Spleen (tissue), 7 donors: ENCODE results near the gene CNOT3.

Experiments used
- POLR2A ChIP-seq, 3 donors: fragments of 450-650 bp; IDR thresholded peaks; one replicate each; pipeline ENCODE4 v1.5.1; 2017; ENCODE audit warnings: antibody characterized with exemption in 3 of 3, mild to moderate bottlenecking in 1 of 3
- POLR2AphosphoS5 ChIP-seq, 3 donors: sonication (generic); formaldehyde crosslinking; IDR thresholded peaks; one replicate each; pipeline ENCODE4 v1.5.1; 2017; ENCODE audit warnings: antibody characterized with exemption in 3 of 3
- TF ChIP-seq, protein P1 (sequence below), 11 experiments: fragments of 200-600 bp in 7 of 11; fragments of 450-650 bp in 4 of 11; sonication (generic) in 4 of 11; IDR thresholded peaks in 8 of 11; conservative IDR thresholded peaks in 3 of 11; 1 replicate in 7 of 11; 2 replicates in 4 of 11; pipeline versions ENCODE4 v1.4.0 to v1.8.0; 2016 to 2021; ENCODE audit warnings: antibody characterized with exemption in 11 of 11, inconsistent platforms in 4 of 11, mild to moderate bottlenecking in 1 of 11
- donor health status: DM: no; HTN: no; CAD: no; lungs with moderate emphysema.
- donor health status: DM: no; HTN: no; CAD: no.
- donor health status: DM: no; HTN: no; CAD: no.

DNA sequence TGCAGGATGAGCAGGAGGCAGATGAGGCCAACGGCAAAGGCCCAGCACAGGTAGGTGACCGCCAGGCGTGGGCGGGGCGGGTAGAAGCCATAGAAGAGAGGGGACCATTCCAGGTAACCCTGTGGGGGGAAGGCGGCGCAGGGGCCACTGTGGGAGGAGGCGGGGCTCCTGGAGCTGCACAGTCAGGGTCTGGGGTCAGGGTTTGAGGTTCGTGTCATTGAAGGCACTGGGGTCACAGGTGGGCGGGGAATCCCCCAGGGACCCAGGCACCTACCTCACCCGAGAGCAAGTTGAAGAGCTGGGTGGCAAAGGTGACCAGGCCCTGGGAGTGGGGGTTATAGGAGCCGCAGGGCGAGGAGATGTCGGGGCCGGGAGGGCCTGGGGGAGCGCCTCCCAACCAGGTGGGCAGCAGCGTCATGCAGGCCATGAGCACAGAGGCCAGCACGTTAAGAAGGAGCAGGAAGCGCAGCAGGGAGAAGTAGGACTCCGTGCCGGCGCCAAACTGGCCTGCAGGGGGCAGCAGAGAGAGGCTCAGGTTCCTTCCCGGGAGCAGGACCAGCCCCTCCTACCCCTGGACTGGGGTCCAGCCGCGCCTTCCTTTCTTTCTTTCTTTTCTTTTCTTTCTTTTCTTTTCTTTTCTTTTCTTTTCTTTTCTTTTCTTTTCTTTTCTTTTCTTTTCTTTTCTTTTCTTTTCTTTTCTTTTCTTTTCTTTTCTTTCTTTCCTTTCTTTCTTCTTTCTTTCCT is 30.8 kb downstream of the CNOT3 start:
- TF ChIP-seq POLR2AphosphoS5 (IDR thresholded peaks at IDR 0.05) (peak; percentile 58 to 69 (median 64)), POLR2A (IDR thresholded peaks at IDR 0.05) (no peak)
- TF ChIP-seq, protein P1, sequence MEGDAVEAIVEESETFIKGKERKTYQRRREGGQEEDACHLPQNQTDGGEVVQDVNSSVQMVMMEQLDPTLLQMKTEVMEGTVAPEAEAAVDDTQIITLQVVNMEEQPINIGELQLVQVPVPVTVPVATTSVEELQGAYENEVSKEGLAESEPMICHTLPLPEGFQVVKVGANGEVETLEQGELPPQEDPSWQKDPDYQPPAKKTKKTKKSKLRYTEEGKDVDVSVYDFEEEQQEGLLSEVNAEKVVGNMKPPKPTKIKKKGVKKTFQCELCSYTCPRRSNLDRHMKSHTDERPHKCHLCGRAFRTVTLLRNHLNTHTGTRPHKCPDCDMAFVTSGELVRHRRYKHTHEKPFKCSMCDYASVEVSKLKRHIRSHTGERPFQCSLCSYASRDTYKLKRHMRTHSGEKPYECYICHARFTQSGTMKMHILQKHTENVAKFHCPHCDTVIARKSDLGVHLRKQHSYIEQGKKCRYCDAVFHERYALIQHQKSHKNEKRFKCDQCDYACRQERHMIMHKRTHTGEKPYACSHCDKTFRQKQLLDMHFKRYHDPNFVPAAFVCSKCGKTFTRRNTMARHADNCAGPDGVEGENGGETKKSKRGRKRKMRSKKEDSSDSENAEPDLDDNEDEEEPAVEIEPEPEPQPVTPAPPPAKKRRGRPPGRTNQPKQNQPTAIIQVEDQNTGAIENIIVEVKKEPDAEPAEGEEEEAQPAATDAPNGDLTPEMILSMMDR (IDR thresholded peaks at IDR 0.05 in 8 of 11, conservative IDR thresholded peaks at IDR 0.05 in 3 of 11): peak; percentile 80 to 98 (median 90)
